GM19099 (cell line): ENCODE results near the gene RNF169.

Experiments used
- POLR2A ChIP-seq: IDR thresholded peaks from 3 replicates; pipeline ENCODE4 v1.6.1; 2011; ENCODE audit warnings: low read depth; ENCODE audit not compliant: insufficient read length; ENCODE audit errors: extremely low read depth

Gene RNF169

GRCh38 chr11:74824285-74824982 lies 75.8 kb downstream of the RNF169 start:
- TF ChIP-seq POLR2A: no peak

DNA sequence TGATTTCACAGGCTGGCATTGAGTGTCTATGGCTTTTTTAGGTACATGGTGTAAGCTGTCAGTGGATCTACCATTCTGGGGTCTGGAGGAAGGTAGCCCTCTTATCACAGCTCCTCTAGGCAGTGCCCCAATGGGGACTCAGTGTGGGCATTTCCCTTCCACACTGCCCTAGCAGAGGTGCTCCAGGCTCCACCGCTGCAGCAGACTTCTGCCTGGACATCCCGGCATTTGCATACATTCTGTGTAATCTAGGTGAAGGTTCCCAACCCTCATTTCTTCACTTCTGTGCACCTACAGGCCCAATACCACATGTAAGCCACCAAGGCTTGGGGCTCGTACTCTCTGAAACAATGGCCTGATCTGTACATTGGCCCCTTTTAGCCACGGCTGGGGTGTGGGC lies 78.3 kb downstream of the RNF169 start:
- no peak for TF ChIP-seq POLR2A

- TF ChIP-seq POLR2A: no peak
These were observed 88.5 kb downstream of the RNF169 start for GRCh38 chr11:74837191-74837590.

DNA sequence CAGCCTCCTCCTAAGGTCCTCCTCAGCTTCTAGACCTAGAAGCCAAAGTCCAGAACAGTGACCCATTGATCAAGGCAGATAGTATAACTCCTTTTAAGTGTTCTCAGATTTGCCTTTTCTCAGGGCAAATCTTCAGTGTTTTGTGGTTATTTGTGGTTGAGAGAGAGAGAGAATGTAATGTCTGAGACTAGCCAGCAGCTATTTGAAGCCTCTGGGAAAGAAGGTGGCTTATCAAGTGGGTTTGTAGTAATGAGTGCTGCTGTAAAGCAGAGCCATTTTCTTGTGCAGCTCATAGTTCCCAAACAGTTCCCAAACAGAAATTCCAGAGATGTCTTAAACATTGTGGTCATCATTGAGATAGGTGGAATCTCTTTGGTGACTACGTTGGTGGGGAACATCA lies 89.5 kb downstream of the RNF169 start:
- no peak for TF ChIP-seq POLR2A

GRCh38 chr11:74839446-74839845 lies 90.8 kb downstream of the RNF169 start:
- TF ChIP-seq POLR2A: no peak

- no peak for TF ChIP-seq POLR2A
These were observed 91.3 kb downstream of the RNF169 start for GRCh38 chr11:74839971-74840370.

- no peak for TF ChIP-seq POLR2A
These were observed 91.8 kb downstream of the RNF169 start for GRCh38 chr11:74840486-74840885.

DNA sequence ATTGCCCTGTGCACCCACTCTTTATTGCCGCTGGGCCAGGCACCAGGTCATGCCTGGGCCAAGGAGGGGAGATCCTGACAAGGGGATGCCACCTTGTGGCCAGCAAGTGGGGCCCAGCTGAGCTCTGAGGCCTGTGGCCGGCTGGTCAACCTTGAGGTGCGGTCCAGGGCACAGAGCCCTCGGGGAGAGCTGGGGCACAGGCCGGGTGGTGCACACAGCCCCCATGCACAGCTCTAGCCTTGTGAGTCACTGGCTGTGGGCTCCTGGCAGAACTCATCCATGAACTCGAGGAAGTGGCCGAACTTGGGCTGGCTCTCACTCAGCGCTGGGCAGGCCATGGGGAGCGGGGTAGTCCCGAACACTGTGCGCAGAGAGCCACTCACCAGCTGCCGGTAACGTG lies 94.3 kb downstream of the RNF169 start:
- TF ChIP-seq POLR2A: no peak

- no peak for TF ChIP-seq POLR2A
These were observed 95.4 kb downstream of the RNF169 start for GRCh38 chr11:74844072-74844471.

DNA sequence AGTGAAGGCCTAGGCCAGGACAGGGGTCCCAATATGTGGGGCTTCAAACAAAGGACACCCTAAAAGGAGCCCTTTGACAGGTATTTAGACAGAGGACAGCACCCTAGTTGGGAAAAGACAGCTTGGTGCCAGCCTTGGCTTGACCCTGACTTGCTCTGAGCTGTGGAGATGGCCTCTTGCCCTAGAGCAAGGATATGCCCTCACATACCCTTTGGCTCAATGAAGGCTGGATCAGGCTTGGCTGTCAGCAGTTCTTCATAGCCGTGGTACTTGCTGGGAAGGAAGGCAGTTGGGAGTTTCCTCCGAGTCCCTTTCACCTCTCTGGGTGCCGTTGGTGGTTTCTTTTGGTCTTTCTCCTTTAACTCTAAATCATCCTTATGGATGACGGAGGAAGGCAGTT lies 96.2 kb downstream of the RNF169 start:
- no peak for TF ChIP-seq POLR2A

- no peak for TF ChIP-seq POLR2A
These were observed 97.4 kb downstream of the RNF169 start for GRCh38 chr11:74845978-74846517.

- TF ChIP-seq POLR2A: no peak
These were observed 98.1 kb downstream of the RNF169 start for GRCh38 chr11:74846770-74847169.

GRCh38 chr11:74847395-74847794 lies 98.7 kb downstream of the RNF169 start:
- no peak for TF ChIP-seq POLR2A

DNA sequence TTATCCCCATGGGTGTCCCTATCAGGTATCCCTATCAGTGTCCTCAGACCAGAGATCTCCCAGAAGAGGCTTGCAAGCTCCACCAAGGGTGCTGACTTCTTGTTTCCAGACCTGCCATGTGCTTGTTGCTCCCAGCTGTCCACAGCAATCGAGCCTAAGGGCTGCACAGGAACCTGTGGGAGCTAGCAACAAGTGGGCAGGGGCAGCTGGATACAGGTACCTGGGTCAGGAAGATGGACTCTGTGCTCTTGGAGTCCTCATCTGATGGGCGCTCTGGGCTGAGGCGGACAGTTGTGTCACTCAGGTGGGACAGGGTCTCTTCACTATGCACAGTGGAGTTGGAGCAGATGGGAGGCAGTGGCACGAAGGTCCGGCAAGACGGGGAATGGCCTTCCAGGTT lies 99.2 kb downstream of the RNF169 start:
- no peak for TF ChIP-seq POLR2A

DNA sequence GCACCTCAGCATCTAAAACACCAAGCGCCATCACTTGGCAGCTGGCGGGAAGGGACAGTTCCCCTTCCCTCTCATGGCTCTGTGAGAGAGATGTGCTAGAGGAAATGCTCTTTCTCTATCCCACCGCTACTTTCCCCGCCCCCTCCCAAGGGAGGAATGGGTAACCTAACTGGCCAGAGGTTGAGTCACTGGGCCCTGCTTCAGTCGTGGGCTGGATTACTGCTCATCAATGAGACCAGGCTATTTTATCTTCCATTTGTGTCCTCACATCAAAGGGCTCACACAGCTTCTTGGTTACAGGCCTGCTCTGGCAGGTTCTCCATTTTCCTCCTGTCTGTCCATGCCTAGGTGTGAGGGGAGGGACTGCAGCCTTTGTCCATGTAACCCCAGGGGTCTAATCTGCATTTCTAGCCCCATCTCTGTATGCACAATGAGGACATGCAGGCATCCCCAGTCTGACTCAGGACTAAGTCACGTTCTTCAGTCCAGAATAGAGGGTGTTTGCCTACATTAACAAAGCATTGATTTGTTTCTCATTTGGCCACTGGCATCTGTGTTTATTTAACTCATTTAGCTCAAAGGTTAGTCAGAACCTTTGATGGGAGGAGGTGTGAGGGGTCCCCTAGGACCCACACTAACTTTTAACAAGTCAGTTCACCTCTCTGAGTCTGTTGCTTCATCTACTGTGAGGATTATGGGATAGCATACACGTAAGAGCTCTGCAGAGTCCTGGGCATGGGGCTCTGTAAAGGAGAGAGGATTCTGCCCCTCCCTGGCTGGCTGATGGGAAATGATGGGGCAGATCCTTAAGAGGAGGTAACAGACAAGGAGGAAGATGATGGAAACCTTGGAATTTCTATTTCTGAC lies 101.1 kb downstream of the RNF169 start:
- no peak for TF ChIP-seq POLR2A

- TF ChIP-seq POLR2A: no peak
These were observed 104.6 kb downstream of the RNF169 start for GRCh38 chr11:74853223-74853622.

GRCh38 chr11:74860743-74861142 lies 112.1 kb downstream of the RNF169 start:
- TF ChIP-seq POLR2A: no peak

GRCh38 chr11:74863410-74863809 lies 114.8 kb downstream of the RNF169 start:
- no peak for TF ChIP-seq POLR2A
